H1 (cell line): ENCODE data around the gene CWC27. TPM values are rescaled to one million over a fixed set of nuclear protein-coding genes. Genes with fewer than 3 reads are reported as not detected.

Experiments used
- CTCF ChIA-PET: fragments of 300-600 bp; sonication (Branson Sonifier 250); formaldehyde crosslinking; loops from one replicate; lab custom pipeline; 2021; ENCODE audit not compliant: partially characterized antibody; lab: Charles Lee
- POLR2A ChIA-PET: fragments of 300-600 bp; sonication (Branson Sonifier 250); formaldehyde crosslinking; loops from one replicate; lab custom pipeline; 2021; ENCODE audit warnings: inconsistent platforms; ENCODE audit not compliant: partially characterized antibody; lab: Charles Lee
- DNase-seq, 2 experiments: peaks; one replicate each; pipeline versions ENCODE4 v3.0.0 to v3.0.0-alpha.2; 2010 to 2022; ENCODE audit warnings: low spot score in 2 of 2, low read depth in 1 of 2, mixed read lengths in 1 of 2
- FAIRE-seq: peaks from 2 replicates; lab custom pipeline; 2011; peaks lifted over from hg19 to GRCh38; lab: Jason Lieb, UNC
- H2AFZ ChIP-seq: 2 replicates; pipeline ENCODE4 v1.8.1; 2012; ENCODE audit warnings: low read length, inconsistent platforms
- H2AK5ac ChIP-seq: 2 replicates; pipeline ENCODE4 v1.6.1; 2013; ENCODE audit warnings: low read depth, low read length
- H2BK120ac ChIP-seq: replicated peaks from 2 replicates; pipeline ENCODE3; 2013; ENCODE audit warnings: low read depth, low read length, inconsistent platforms
- H2BK12ac ChIP-seq: 2 replicates; pipeline ENCODE4 v1.6.1; 2013; ENCODE audit warnings: low read depth, low read length
- H2BK15ac ChIP-seq: 2 replicates; pipeline ENCODE4 v1.6.1; 2013; ENCODE audit warnings: low read length
- H2BK20ac ChIP-seq: 2 replicates; pipeline ENCODE4 v1.6.1; 2013; ENCODE audit warnings: low read length
- H2BK5ac ChIP-seq: 2 replicates; pipeline ENCODE4 v1.6.1; 2013; ENCODE audit warnings: low read depth, low read length
- H3K14ac ChIP-seq: 2 replicates; pipeline ENCODE4 v1.6.1; 2013; ENCODE audit warnings: inconsistent platforms; ENCODE audit not compliant: insufficient read length
- H3K18ac ChIP-seq: 2 replicates; pipeline ENCODE4 v1.6.1; 2013; ENCODE audit warnings: low read length; ENCODE audit errors: extremely low read depth
- H3K23ac ChIP-seq: 2 replicates; pipeline ENCODE4 v1.6.1; 2013; ENCODE audit warnings: inconsistent platforms; ENCODE audit not compliant: insufficient read length
- H3K23me2 ChIP-seq: 2 replicates; pipeline ENCODE4 v1.6.1; 2013; ENCODE audit warnings: low read depth, low read length
- H3K27ac ChIP-seq: 2 replicates; pipeline ENCODE4 v1.6.1; 2011; ENCODE audit warnings: low read depth, low read length, inconsistent platforms
- H3K27me3 ChIP-seq, 4 experiments: replicated peaks in 1 of 4; 1 replicate in 1 of 4; 2 replicates in 3 of 4; pipeline versions ENCODE4 v1.6.1 to v1.8.1; 2011 to 2013; ENCODE audit warnings: low read length in 3 of 4, mild to moderate bottlenecking in 3 of 4, inconsistent platforms in 2 of 4, mixed read lengths in 2 of 4, moderate library complexity in 1 of 4; ENCODE audit not compliant: control insufficient read depth in 3 of 4, insufficient read depth in 3 of 4; ENCODE audit errors: extremely low read depth in 1 of 4
- H3K36me3 ChIP-seq, 4 experiments: 2 replicates each; pipeline versions ENCODE4 v1.6.1 to v1.8.1; 2011 to 2013; ENCODE audit warnings: mild to moderate bottlenecking in 4 of 4, low read length in 3 of 4, moderate library complexity in 2 of 4, control low read depth in 1 of 4, inconsistent platforms in 1 of 4; ENCODE audit not compliant: insufficient read depth in 4 of 4, control insufficient read depth in 2 of 4
- H3K4ac ChIP-seq: replicated peaks from 2 replicates; pipeline ENCODE3; 2013; ENCODE audit warnings: low read length, low read depth, mixed read lengths, inconsistent platforms; ENCODE audit not compliant: insufficient read length
- H3K4me1 ChIP-seq, 4 experiments: replicated peaks in 1 of 4; 1 replicate in 1 of 4; 2 replicates in 3 of 4; pipeline versions ENCODE4 v1.6.1 to v1.8.1; 2011 to 2013; ENCODE audit warnings: low read length in 3 of 4, inconsistent platforms in 2 of 4, mixed read lengths in 1 of 4; ENCODE audit not compliant: insufficient read depth in 4 of 4, control insufficient read depth in 3 of 4
- H3K4me2 ChIP-seq, 2 experiments: 2 replicates each; pipeline versions ENCODE4 v1.6.1 to v1.8.1; 2011 to 2013; ENCODE audit warnings: low read depth in 2 of 2, low read length in 2 of 2, control low read depth in 1 of 2, inconsistent platforms in 1 of 2, mild to moderate bottlenecking in 1 of 2; ENCODE audit not compliant: insufficient read depth in 1 of 2
- H3K4me3 ChIP-seq, 4 experiments: fragments of 200-600, 300-600 bp in 1 of 4; sonication (generic), shearing (Covaris generic), sonication (Bioruptor Twin) in 1 of 4; 2 replicates each; pipeline versions ENCODE4 v1.5.1 to v1.8.1; 2011 to 2016; ENCODE audit warnings: low read length in 4 of 4, low read depth in 3 of 4, control low read depth in 2 of 4, inconsistent platforms in 2 of 4, mild to moderate bottlenecking in 2 of 4, mixed read lengths in 1 of 4, moderate library complexity in 1 of 4; ENCODE audit not compliant: insufficient read depth in 2 of 4; ENCODE audit errors: extremely low read depth in 1 of 4
- H3K56ac ChIP-seq: replicated peaks from 2 replicates; pipeline ENCODE3; 2013; ENCODE audit warnings: low read depth, mild to moderate bottlenecking, mixed read lengths, low read length, inconsistent platforms; ENCODE audit not compliant: insufficient read length
- H3K79me1 ChIP-seq: 2 replicates; pipeline ENCODE4 v1.6.1; 2013; ENCODE audit warnings: low read depth, low read length, control low read depth
- H3K79me2 ChIP-seq, 2 experiments: 2 replicates each; pipeline versions ENCODE4 v1.6.1 to v1.8.1; 2012 to 2013; ENCODE audit warnings: low read length in 2 of 2, mild to moderate bottlenecking in 2 of 2, inconsistent platforms in 1 of 2; ENCODE audit not compliant: insufficient read depth in 2 of 2, control insufficient read depth in 1 of 2
- H3K9ac ChIP-seq, 4 experiments: replicated peaks in 1 of 4; 1 replicate in 1 of 4; 2 replicates in 3 of 4; pipeline versions ENCODE4 v1.6.1 to v1.8.1; 2011 to 2013; ENCODE audit warnings: low read depth in 3 of 4, low read length in 3 of 4, control low read depth in 2 of 4, mild to moderate bottlenecking in 2 of 4, moderate library complexity in 2 of 4, inconsistent platforms in 1 of 4; ENCODE audit errors: extremely low read depth in 1 of 4
- H3K9me3 ChIP-seq, 2 experiments: 2 replicates each; pipeline versions ENCODE4 v1.6.1 to v1.8.1; 2012 to 2013; ENCODE audit warnings: mild to moderate bottlenecking in 2 of 2, moderate library complexity in 2 of 2, control low read depth in 1 of 2, inconsistent platforms in 1 of 2, low read depth in 1 of 2, low read length in 1 of 2, mixed read lengths in 1 of 2; ENCODE audit not compliant: insufficient read depth in 2 of 2
- H4K20me1 ChIP-seq, 2 experiments: replicated peaks in 1 of 2; 2 replicates each; pipeline versions ENCODE3 to v1.8.1; 2011 to 2013; ENCODE audit warnings: inconsistent platforms in 2 of 2, low read length in 2 of 2, mild to moderate bottlenecking in 1 of 2; ENCODE audit not compliant: insufficient read depth in 2 of 2, control insufficient read depth in 1 of 2
- H4K5ac ChIP-seq: 2 replicates; pipeline ENCODE4 v1.6.1; 2013; ENCODE audit warnings: low read length, low read depth, mixed read lengths, inconsistent platforms; ENCODE audit not compliant: insufficient read length
- H4K8ac ChIP-seq: 2 replicates; pipeline ENCODE4 v1.8.0; 2013; ENCODE audit warnings: mild to moderate bottlenecking, moderate library complexity, low read length, inconsistent platforms; ENCODE audit not compliant: insufficient read depth; ENCODE audit errors: extremely low read depth
- H4K91ac ChIP-seq: replicated peaks from 2 replicates; pipeline ENCODE3; 2013; ENCODE audit warnings: low read length, mixed read lengths, inconsistent platforms; ENCODE audit not compliant: insufficient read length
- ASH2L ChIP-seq: fragments of 200-600, 300-600 bp; sonication (generic); IDR thresholded peaks from one replicate; pipeline ENCODE4 v1.7.1; 2017; ENCODE audit warnings: low read length
- EP300 ChIP-seq, 2 experiments: IDR thresholded peaks; 1 replicate in 1 of 2; 2 replicates in 1 of 2; pipeline ENCODE4 v1.6.1; 2011 to 2012; ENCODE audit warnings: low read depth in 2 of 2, low read length in 2 of 2, mild to moderate bottlenecking in 2 of 2, borderline replicate concordance in 1 of 2, inconsistent platforms in 1 of 2, moderate library complexity in 1 of 2
- FOSL1 ChIP-seq: IDR thresholded peaks from 2 replicates; pipeline ENCODE4 v1.6.1; 2011; ENCODE audit warnings: mild to moderate bottlenecking, low read depth, low read length, moderate library complexity; ENCODE audit not compliant: insufficient read depth
- POLR2A ChIP-seq, 2 experiments: IDR thresholded peaks; 1 replicate in 1 of 2; 2 replicates in 1 of 2; pipeline ENCODE4 v1.6.1; 2011; ENCODE audit warnings: low read depth in 2 of 2, low read length in 2 of 2, mild to moderate bottlenecking in 2 of 2; ENCODE audit errors: control extremely low read depth in 1 of 2
- WGBS, 2 experiments: shearing (Covaris generic) in 1 of 2; methylation state at CpG; one replicate each; pipeline versions ENCODE4 v1.1.6 to v1.1.7; 2013 to 2015; ENCODE audit warnings: low lambda C conversion rate in 2 of 2, mixed read lengths in 2 of 2, inconsistent platforms in 1 of 2, low coverage in 1 of 2, missing lambda C conversion rate in 1 of 2; ENCODE audit not compliant: insufficient replicate concordance in 2 of 2, insufficient coverage in 1 of 2, insufficient read length in 1 of 2; ENCODE audit errors: extremely low coverage in 1 of 2, missing lambda C conversion rate in 1 of 2; 5-methylcytosine and 5-hydroxymethylcytosine counted together
- polyA plus RNA-seq, 7 experiments: library from polyadenylated mRNA; depleted of rRNA in 3 of 7; stranded (reverse) in 5 of 7; unstranded in 2 of 7; fragments of >200 nt in 5 of 7; fragments of 200-250 nt in 2 of 7; gene quantifications; 1 replicate in 5 of 7; 2 replicates in 1 of 7; 4 replicates in 1 of 7; pipeline versions ENCODE4 v1.2.1 to v1.2.3, GENCODE V29; 2011 to 2013; ENCODE audit warnings: missing spikeins in 2 of 7, mixed read lengths in 2 of 7
- total RNA-seq: library from RNA; stranded (reverse); fragmentation: NEBNext Ultra II Directional; extraction: Animal tissue kit (Norgen Biotek cat#: 25700); gene quantifications from 2 replicates; pipeline ENCODE4 v1.2.1, GENCODE V29; 2021

CWC27 gene
- total and polyA plus RNA-seq, 2 of the 8 experiments (the other 6 are each of a cell fraction or from before 2014, with no cell fraction given) = 24.9 to 43.4 TPM

DNA sequence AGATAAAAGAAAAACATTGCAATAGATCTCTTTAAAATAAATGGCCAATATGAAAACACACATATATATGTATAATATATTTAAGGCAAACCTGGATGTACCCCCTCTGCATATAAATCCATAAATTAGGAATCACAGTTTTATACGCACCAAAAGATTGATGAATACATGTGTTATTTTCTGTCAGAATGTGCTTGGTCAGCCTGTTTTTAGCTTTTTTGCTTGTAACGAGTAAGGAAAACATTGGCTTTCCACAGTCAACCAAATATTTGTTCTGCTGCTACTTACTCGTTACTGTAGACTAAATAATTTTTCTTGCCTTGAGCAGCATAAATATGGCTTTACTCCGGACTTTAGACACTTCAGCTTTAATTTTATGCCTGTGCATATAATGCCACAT is 173.7 kb downstream of the CWC27 start:
- Histone ChIP-seq H3K27me3 (no peaks in the 10 kb centered on the region), H3K36me3 (no peaks in the 10 kb centered on the region), H4K20me1 (no peaks in the 10 kb centered on the region), H3K79me2 (no peaks in the 10 kb centered on the region), H2BK20ac (no peak overlapping the region), H2BK120ac (no peak overlapping the region), H4K91ac (no peak overlapping the region), H3K4me2 (no peak overlapping the region), H3K23me2 (no peaks in the 10 kb centered on the region), H2BK12ac (no peak overlapping the region), H3K27ac (no peak overlapping the region), H4K5ac (no peak overlapping the region), H2BK5ac (no peak overlapping the region), H3K79me1 (no peaks in the 10 kb centered on the region), H2BK15ac (no peak overlapping the region), H3K23ac (no peak overlapping the region), H3K14ac (no peak overlapping the region), H3K4me1 (peaks cover 0 to 9% (median 4%) of the 10 kb centered on the region in 4 experiments; a peak in 4 of 7 replicates), H3K9me3 (no peaks in the 10 kb centered on the region), H2AFZ (no peak overlapping the region), H3K4ac (no peak overlapping the region)
- DNase-seq (no peak), FAIRE-seq (no peak)
- CTCF ChIA-PET = no interaction called here
- POLR2A ChIA-PET = no interaction called here
- 90% methylated on average over 4 of the region's 4 CpGs; no CpG with 5 or more reads in 1 of the 2 experiments for WGBS, 2 experiments
- TF ChIP-seq POLR2A (IDR thresholded peaks at IDR 0.05; ENCODE audit: control extremely low read depth in 1 of 2, low read depth in 2 of 2, low read length in 2 of 2) (no peak), FOSL1 (no peak), ASH2L (no peak), EP300 (IDR thresholded peaks at IDR 0.05; ENCODE audit: borderline replicate concordance in 1 of 2, low read depth in 2 of 2, low read length in 2 of 2) (no peak)
- TF ChIP-seq, all 59 proteins: peak for 0
- Histone ChIP-seq H3K9ac (no peak overlapping the region), H3K56ac (no peak overlapping the region), H3K18ac (no peak overlapping the region), H4K8ac (no peak overlapping the region), H2AK5ac (no peak overlapping the region), H3K4me3 (no peak overlapping the region)
